Naive thymus-derived CD4-positive, alpha-beta T cell (primary cell): ENCODE data around the gene RPTOR. TPM values are rescaled to one million over a fixed set of nuclear protein-coding genes. Genes with fewer than 3 reads are reported as not detected.

Source experiments
- ATAC-seq: fragments of 150-1000 bp; cut with Tn5 transposase; 2 replicates; pipeline ENCODE4 v1.10.0; 2021; ENCODE audit warnings: mild to moderate bottlenecking, moderate library complexity
- CTCF ChIA-PET: fragments of 350-600 bp; sonication (Branson Sonifier 250); formaldehyde crosslinking; loops from one replicate; lab custom pipeline; 2021; ENCODE audit warnings: antibody characterized with exemption; lab: Charles Lee
- POLR2A ChIA-PET: fragments of 350-600 bp; sonication (Branson Sonifier 250); formaldehyde crosslinking; loops from one replicate; lab custom pipeline; 2021; ENCODE audit warnings: antibody characterized with exemption, inconsistent platforms; lab: Charles Lee
- DNase-seq, 9 donors: peaks; one replicate each; pipeline versions ENCODE4 v3.0.0 to v3.0.0-alpha.2; 2020 to 2022; ENCODE audit warnings: mixed read lengths in 1 of 9
- H3K27ac ChIP-seq: one replicate; pipeline ENCODE4 v1.7.0; 2013; ENCODE audit warnings: mild to moderate bottlenecking, low read depth, low read length, moderate library complexity
- H3K27me3 ChIP-seq, 2 donors: one replicate each; pipeline ENCODE4 v1.7.0; 2013; ENCODE audit warnings: low read length in 2 of 2, mild to moderate bottlenecking in 2 of 2, moderate library complexity in 2 of 2; ENCODE audit not compliant: control insufficient read depth in 2 of 2, insufficient read depth in 2 of 2
- H3K36me3 ChIP-seq, 3 experiments: 1 replicate in 2 of 3; 2 replicates in 1 of 3; pipeline ENCODE4 v1.7.0; 2013; ENCODE audit warnings: low read length in 3 of 3, mild to moderate bottlenecking in 3 of 3, moderate library complexity in 1 of 3; ENCODE audit not compliant: insufficient read depth in 3 of 3, control insufficient read depth in 2 of 3
- H3K4me1 ChIP-seq, 2 donors: one replicate each; pipeline ENCODE4 v1.7.0; 2013; ENCODE audit warnings: low read length in 2 of 2, mild to moderate bottlenecking in 2 of 2, moderate library complexity in 1 of 2; ENCODE audit not compliant: control insufficient read depth in 2 of 2, insufficient read depth in 2 of 2
- H3K4me3 ChIP-seq: 2 replicates; pipeline ENCODE4 v1.7.0; 2013; ENCODE audit warnings: mild to moderate bottlenecking, low read length
- H3K9me3 ChIP-seq, 3 experiments: 1 replicate in 2 of 3; 2 replicates in 1 of 3; pipeline ENCODE4 v1.7.0; 2013; ENCODE audit warnings: low read length in 3 of 3; ENCODE audit not compliant: control insufficient read depth in 2 of 3
- H3K27ac Mint-ChIP-seq, 9 donors: one replicate each; pipeline ENCODE4 v1.8.0; 2020 to 2022; ENCODE audit warnings: mixed read lengths in 9 of 9, mild to moderate bottlenecking in 8 of 9, moderate library complexity in 5 of 9, inconsistent platforms in 2 of 9
- H3K27me3 Mint-ChIP-seq, 5 donors: one replicate each; pipeline ENCODE4 v1.8.0; 2021 to 2022; ENCODE audit warnings: mixed read lengths in 5 of 5, mild to moderate bottlenecking in 1 of 5
- H3K36me3 Mint-ChIP-seq, 5 donors: one replicate each; pipeline ENCODE4 v1.8.0; 2020 to 2022; ENCODE audit warnings: mixed read lengths in 5 of 5, mild to moderate bottlenecking in 3 of 5, inconsistent platforms in 1 of 5
- H3K4me1 Mint-ChIP-seq, 7 donors: one replicate each; pipeline ENCODE4 v1.8.0; 2020 to 2022; ENCODE audit warnings: mixed read lengths in 7 of 7, mild to moderate bottlenecking in 3 of 7, inconsistent platforms in 1 of 7
- H3K4me3 Mint-ChIP-seq, 10 donors: one replicate each; pipeline ENCODE4 v1.8.0; 2020 to 2022; ENCODE audit warnings: mild to moderate bottlenecking in 10 of 10, mixed read lengths in 10 of 10, moderate library complexity in 6 of 10, inconsistent platforms in 2 of 10
- H3K9me3 Mint-ChIP-seq, 11 donors: one replicate each; pipeline ENCODE4 v1.8.0; 2020 to 2022; ENCODE audit warnings: mixed read lengths in 11 of 11, mild to moderate bottlenecking in 4 of 11, inconsistent platforms in 1 of 11, moderate library complexity in 1 of 11
- intact Hi-C, 2 donors: fragments of 100-400 bp; cut with micrococcal nuclease; formaldehyde crosslinking; loops; one replicate each; pipeline ENCODE4 v1.15.1; 2023
- polyA plus RNA-seq, 2 donors: library from polyadenylated mRNA; unstranded; fragments of 300-500 nt; fragmentation: Illumina TruSeq; gene quantifications; one replicate each; pipeline ENCODE4 v1.2.3, GENCODE V29; 2021
- total RNA-seq, 6 experiments: library from RNA in 5 of 6; stranded (reverse) in 5 of 6; gene quantifications; 1 replicate in 5 of 6; 2 replicates in 1 of 6; pipeline ENCODE4 v1.2.3 and lab custom pipeline; 2021 to 2026

Gene RPTOR
- total and polyA plus RNA-seq, 7 experiments from 2014 or later = 10.9 to 89.8 (median 59.9) TPM

GRCh38 chr17:80771612-80772005, 227.0 kb downstream of the RPTOR start:
- ChIA-PET CTCF (interaction anchor here (1.0 to 2.1 kb wide), 3 partner anchors 10 to 196 kb away, joined by 3 to 5 read pairs (median 4); no protein-coding TSS in a partner anchor), POLR2A (interaction anchor here (0.9 kb wide), 1 partner anchor 26 kb away, joined by 3 read pairs; no protein-coding TSS in a partner anchor)
- Histone ChIP-seq H3K27ac (no peak overlapping the region), H3K4me3 (no peak overlapping the region), H3K36me3 (no peaks in the 10 kb centered on the region), H3K9me3 (no peaks in the 10 kb centered on the region), H3K27me3 (no peaks in the 10 kb centered on the region), H3K4me1 (peaks cover 5 to 46% of the 10 kb centered on the region in 2 donors)
- H3K4me1 Mint-ChIP-seq = peaks cover 49 to 91% (median 80%) of the 10 kb centered on the region in 7 donors
- ATAC-seq (no peak), DNase-seq (no peak)
- H3K9me3 Mint-ChIP-seq = peaks cover 0 to 2% (median 0%) of the 10 kb centered on the region in 11 donors
- peaks cover 5 to 38% (median 15%) of the 10 kb centered on the region in 5 donors for H3K36me3 Mint-ChIP-seq
- intact Hi-C loops = no loop called here
- no peaks in the 10 kb centered on the region for H3K27me3 Mint-ChIP-seq
- peak overlapping the region in 6 of 9 donors; percentile 41 to 98 (median 87) for H3K27ac Mint-ChIP-seq
- peak overlapping the region in 2 of 10 donors; percentile 29 to 37 for H3K4me3 Mint-ChIP-seq

DNA sequence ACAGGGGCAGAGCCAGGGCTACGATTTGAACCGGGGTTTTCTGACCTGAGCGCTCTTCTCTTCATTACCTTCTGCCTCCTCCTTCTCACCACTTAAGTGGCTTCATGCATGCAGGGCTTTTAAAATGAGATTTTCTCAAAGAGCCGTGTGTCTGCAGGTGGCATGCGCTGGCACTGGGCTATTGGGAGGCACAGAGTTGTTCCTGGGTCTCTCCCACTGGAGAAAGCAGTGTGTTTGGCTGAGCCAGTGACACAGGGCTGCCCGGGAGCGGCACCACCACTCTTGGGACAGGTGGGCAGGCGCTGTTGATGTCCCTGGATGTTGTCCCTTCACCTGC, 228.2 kb downstream of the RPTOR start:
- H3K4me3 ChIP-seq = no peak overlapping the region
- Mint-ChIP-seq H3K27ac (peak overlapping the region; percentile 14 to 99 (median 94)), H3K36me3 (peaks cover 5 to 48% (median 26%) of the 10 kb centered on the region in 5 donors), H3K4me3 (peak overlapping the region; percentile 2 to 88 (median 62)), H3K9me3 (peaks cover 0 to 2% (median 0%) of the 10 kb centered on the region in 11 donors), H3K4me1 (peaks cover 46 to 93% (median 82%) of the 10 kb centered on the region in 7 donors), H3K27me3 (no peaks in the 10 kb centered on the region)
- peaks cover 0 to 46% of the 10 kb centered on the region in 2 donors for H3K4me1 ChIP-seq
- intact Hi-C loops = loop anchor here in 1 of 2 donors (1.0 kb wide), 1 partner anchor 8 kb away; no protein-coding TSS in a partner anchor
- POLR2A ChIA-PET = interaction anchor here (0.5 to 1.2 kb wide), 4 partner anchors 14 to 69 kb away, joined by 3 to 5 read pairs (median 4); no protein-coding TSS in a partner anchor
- no peaks in the 10 kb centered on the region for H3K36me3 ChIP-seq
- no peaks in the 10 kb centered on the region for H3K9me3 ChIP-seq
- no peaks in the 10 kb centered on the region for H3K27me3 ChIP-seq
- no peak for ATAC-seq
- CTCF ChIA-PET = interaction anchor here (1.0 to 2.1 kb wide), 3 partner anchors 8 to 79 kb away, joined by 3 to 5 read pairs (median 3); no protein-coding TSS in a partner anchor
- DNase-seq = no peak
- peak overlapping the region; percentile 30 for H3K27ac ChIP-seq

GRCh38 chr17:80773243-80773991, 228.8 kb downstream of the RPTOR start:
- DNase-seq (peak in 4 of 9 donors; percentile 37 to 62 (median 50)), ATAC-seq (peak; percentile 57)
- peaks cover 45 to 94% (median 83%) of the 10 kb centered on the region in 7 donors for H3K4me1 Mint-ChIP-seq
- Histone ChIP-seq H3K4me1 (peaks cover 0 to 46% of the 10 kb centered on the region in 2 donors), H3K36me3 (peaks cover 0 to 3% (median 0%) of the 10 kb centered on the region in 3 experiments), H3K27ac (peak overlapping the region; percentile 72), H3K27me3 (no peaks in the 10 kb centered on the region), H3K4me3 (no peak overlapping the region), H3K9me3 (no peaks in the 10 kb centered on the region)
- POLR2A ChIA-PET = interaction anchor here (0.5 to 1.8 kb wide), 11 partner anchors 8 to 188 kb away, joined by 3 to 13 read pairs (median 3); no protein-coding TSS in a partner anchor
- H3K9me3 Mint-ChIP-seq = peaks cover 0 to 2% (median 0%) of the 10 kb centered on the region in 11 donors
- intact Hi-C loops = loop anchor here in 1 of 2 donors (1.0 kb wide), 1 partner anchor 8 kb away; no protein-coding TSS in a partner anchor
- peak overlapping the region; percentile 2 to 88 (median 70) for H3K4me3 Mint-ChIP-seq
- H3K27ac Mint-ChIP-seq = peak overlapping the region; percentile 88 to 99 (median 94)
- peaks cover 5 to 53% (median 31%) of the 10 kb centered on the region in 5 donors for H3K36me3 Mint-ChIP-seq
- CTCF ChIA-PET = interaction anchor here (0.9 to 1.3 kb wide), 4 partner anchors 13 to 79 kb away, joined by 3 to 4 read pairs (median 3); no protein-coding TSS in a partner anchor
- no peaks in the 10 kb centered on the region for H3K27me3 Mint-ChIP-seq

GRCh38 chr17:80774146-80774545, 229.5 kb downstream of the RPTOR start:
- no peaks in the 10 kb centered on the region for H3K9me3 ChIP-seq
- POLR2A ChIA-PET = interaction anchor here (0.7 to 3.0 kb wide), 16 partner anchors 8 to 319 kb away, joined by 3 to 17 read pairs (median 4); no protein-coding TSS in a partner anchor
- H3K4me3 ChIP-seq = peak overlapping the region; percentile 36
- peaks cover 0 to 10% (median 0%) of the 10 kb centered on the region in 3 experiments for H3K36me3 ChIP-seq
- ATAC-seq (peak; percentile 51), DNase-seq (peak in 1 of 9 donors; percentile 19)
- Mint-ChIP-seq H3K4me3 (peak overlapping the region; percentile 66 to 88 (median 80)), H3K9me3 (peaks cover 0 to 2% (median 0%) of the 10 kb centered on the region in 11 donors), H3K36me3 (peaks cover 5 to 49% (median 28%) of the 10 kb centered on the region in 5 donors), H3K4me1 (peaks cover 40 to 91% (median 81%) of the 10 kb centered on the region in 7 donors), H3K27ac (peak overlapping the region; percentile 88 to 99 (median 94)), H3K27me3 (no peaks in the 10 kb centered on the region)
- peak overlapping the region; percentile 72 for H3K27ac ChIP-seq
- peaks cover 0 to 46% of the 10 kb centered on the region in 2 donors for H3K4me1 ChIP-seq
- no peaks in the 10 kb centered on the region for H3K27me3 ChIP-seq
- intact Hi-C loops = loop anchor here (2.0 kb wide), 2 partner anchors 13 to 15 kb away; no protein-coding TSS in a partner anchor
- CTCF ChIA-PET = interaction anchor here (0.6 to 1.5 kb wide), 8 partner anchors 9 to 948 kb away, joined by 3 to 8 read pairs (median 4); no protein-coding TSS in a partner anchor

DNA sequence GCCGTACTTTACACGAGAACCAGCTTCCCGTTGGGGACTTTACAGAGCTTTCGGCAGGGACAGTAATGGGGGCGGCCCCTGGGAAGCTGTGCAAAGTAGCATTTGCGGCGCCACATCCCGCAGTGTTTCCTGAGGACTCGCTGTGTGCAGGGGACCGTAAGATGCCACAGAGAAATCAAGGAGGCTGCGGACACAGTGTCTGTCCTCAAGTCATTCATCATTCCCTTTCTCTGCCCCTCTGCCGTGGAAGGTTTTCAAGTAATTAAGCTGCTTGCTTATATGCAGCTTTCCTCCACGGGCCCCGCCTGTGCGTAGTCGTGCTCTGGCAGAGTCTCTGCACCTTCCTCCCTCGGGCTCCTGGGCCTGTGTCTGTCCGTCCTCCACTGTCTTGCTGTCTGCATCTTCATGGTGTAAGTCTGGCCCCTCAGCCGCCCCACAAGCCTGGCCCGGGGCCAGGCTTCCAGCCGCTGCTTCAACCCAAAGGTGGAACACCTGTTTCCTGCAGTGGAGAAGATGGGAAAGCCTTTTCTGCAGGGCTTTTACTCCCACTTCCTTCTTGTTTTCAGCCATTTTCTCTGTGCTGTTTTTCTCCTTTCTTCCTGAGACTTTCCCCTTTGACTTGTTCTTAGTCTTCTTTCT, 230.1 kb downstream of the RPTOR start:
- DNase-seq (peak in 4 of 9 donors; percentile 23 to 38 (median 33)), ATAC-seq (peak; percentile 58)
- peak overlapping the region; percentile 66 to 88 (median 80) for H3K4me3 Mint-ChIP-seq
- H3K27ac Mint-ChIP-seq = peak overlapping the region; percentile 88 to 99 (median 94)
- H3K36me3 ChIP-seq = peaks cover 0 to 14% (median 0%) of the 10 kb centered on the region in 3 experiments
- peaks cover 0 to 50% of the 10 kb centered on the region in 2 donors for H3K4me1 ChIP-seq
- H3K9me3 Mint-ChIP-seq = peaks cover 0 to 2% (median 0%) of the 10 kb centered on the region in 11 donors
- CTCF ChIA-PET = interaction anchor here (0.6 to 2.1 kb wide), 7 partner anchors 9 to 947 kb away, joined by 3 to 8 read pairs (median 6); no protein-coding TSS in a partner anchor
- peaks cover 5 to 48% (median 28%) of the 10 kb centered on the region in 5 donors for H3K36me3 Mint-ChIP-seq
- intact Hi-C loops = loop anchor here (1.0 to 2.0 kb wide), 3 partner anchors 9 to 14 kb away; no protein-coding TSS in a partner anchor
- POLR2A ChIA-PET = interaction anchor here (0.8 to 3.0 kb wide), 14 partner anchors 8 to 320 kb away, joined by 3 to 17 read pairs (median 5); no protein-coding TSS in a partner anchor
- no peaks in the 10 kb centered on the region for H3K27me3 ChIP-seq
- H3K4me1 Mint-ChIP-seq = peaks cover 39 to 90% (median 79%) of the 10 kb centered on the region in 7 donors
- H3K9me3 ChIP-seq = no peaks in the 10 kb centered on the region
- peak overlapping the region; percentile 72 for H3K27ac ChIP-seq
- peak overlapping the region; percentile 36 for H3K4me3 ChIP-seq
- H3K27me3 Mint-ChIP-seq = no peaks in the 10 kb centered on the region
